Astrocyte of the spinal cord (primary cell): ENCODE measurements around the gene IL1RAPL2.

Source experiments
- DNase-seq: peaks from one replicate; pipeline ENCODE4 v3.0.0; 2011; ENCODE audit warnings: low read depth, low spot score
- H3K4me3 ChIP-seq: 2 replicates; pipeline ENCODE4 v1.5.1; 2011; ENCODE audit warnings: low read depth, mild to moderate bottlenecking, low read length, moderate library complexity
- in situ Hi-C: cut with HindIII; loops from 2 replicates; pipeline ENCODE4 v1.10.0; 2017; ENCODE audit warnings: low sequenced_read_pairs
- TF ChIP-seq, protein P1 (sequence below): IDR thresholded peaks from 2 replicates; pipeline ENCODE4 v1.5.1; 2012; ENCODE audit warnings: low read depth, mild to moderate bottlenecking, low read length, inconsistent platforms

Gene IL1RAPL2

DNA sequence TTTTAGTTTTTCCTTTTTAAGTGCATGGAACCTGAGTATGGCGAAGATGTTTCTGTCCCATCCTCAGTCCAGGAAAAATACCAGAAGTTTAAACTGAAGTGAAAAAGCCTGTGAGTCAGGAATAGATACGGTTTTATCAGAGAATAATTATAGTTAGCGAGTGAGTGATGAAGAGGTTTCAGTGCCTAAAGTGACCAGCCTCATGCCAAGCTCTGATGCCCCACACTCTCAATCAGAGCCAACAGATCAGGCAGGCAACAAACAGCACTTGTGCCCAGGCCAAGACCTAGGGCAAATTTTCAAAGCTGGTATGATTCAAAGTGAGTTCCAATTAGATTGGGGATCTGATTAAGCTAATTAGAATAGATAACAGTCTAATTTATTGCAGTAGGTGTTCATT, 1043.5 kb downstream of the IL1RAPL2 start:
- TF ChIP-seq, protein P1, sequence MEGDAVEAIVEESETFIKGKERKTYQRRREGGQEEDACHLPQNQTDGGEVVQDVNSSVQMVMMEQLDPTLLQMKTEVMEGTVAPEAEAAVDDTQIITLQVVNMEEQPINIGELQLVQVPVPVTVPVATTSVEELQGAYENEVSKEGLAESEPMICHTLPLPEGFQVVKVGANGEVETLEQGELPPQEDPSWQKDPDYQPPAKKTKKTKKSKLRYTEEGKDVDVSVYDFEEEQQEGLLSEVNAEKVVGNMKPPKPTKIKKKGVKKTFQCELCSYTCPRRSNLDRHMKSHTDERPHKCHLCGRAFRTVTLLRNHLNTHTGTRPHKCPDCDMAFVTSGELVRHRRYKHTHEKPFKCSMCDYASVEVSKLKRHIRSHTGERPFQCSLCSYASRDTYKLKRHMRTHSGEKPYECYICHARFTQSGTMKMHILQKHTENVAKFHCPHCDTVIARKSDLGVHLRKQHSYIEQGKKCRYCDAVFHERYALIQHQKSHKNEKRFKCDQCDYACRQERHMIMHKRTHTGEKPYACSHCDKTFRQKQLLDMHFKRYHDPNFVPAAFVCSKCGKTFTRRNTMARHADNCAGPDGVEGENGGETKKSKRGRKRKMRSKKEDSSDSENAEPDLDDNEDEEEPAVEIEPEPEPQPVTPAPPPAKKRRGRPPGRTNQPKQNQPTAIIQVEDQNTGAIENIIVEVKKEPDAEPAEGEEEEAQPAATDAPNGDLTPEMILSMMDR: no peak
- no peak overlapping the region for H3K4me3 ChIP-seq
- no peak for DNase-seq
- in situ Hi-C loops: no loop called here

DNA sequence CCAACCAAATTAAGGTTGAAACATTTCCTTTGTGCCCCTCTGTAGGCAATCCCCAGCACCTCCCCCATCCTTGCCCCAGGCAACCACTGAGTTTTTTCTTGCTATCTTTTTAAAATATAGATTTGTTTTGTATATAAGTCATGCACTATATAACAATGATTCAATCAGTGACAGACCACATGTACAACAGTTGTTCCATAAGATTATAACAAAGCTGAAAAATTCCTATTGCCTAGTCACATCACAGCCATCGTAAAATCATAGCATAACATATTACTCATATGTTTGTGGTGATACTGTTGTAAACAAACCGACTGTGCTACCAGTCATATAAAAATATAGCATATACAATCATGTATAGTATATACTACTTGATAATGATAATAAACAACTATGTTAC, 1044.4 kb downstream of the IL1RAPL2 start:
- H3K4me3 ChIP-seq: no peak overlapping the region
- no peak for DNase-seq
- TF ChIP-seq, protein P1: no peak
- in situ Hi-C loops: no loop called here

DNA sequence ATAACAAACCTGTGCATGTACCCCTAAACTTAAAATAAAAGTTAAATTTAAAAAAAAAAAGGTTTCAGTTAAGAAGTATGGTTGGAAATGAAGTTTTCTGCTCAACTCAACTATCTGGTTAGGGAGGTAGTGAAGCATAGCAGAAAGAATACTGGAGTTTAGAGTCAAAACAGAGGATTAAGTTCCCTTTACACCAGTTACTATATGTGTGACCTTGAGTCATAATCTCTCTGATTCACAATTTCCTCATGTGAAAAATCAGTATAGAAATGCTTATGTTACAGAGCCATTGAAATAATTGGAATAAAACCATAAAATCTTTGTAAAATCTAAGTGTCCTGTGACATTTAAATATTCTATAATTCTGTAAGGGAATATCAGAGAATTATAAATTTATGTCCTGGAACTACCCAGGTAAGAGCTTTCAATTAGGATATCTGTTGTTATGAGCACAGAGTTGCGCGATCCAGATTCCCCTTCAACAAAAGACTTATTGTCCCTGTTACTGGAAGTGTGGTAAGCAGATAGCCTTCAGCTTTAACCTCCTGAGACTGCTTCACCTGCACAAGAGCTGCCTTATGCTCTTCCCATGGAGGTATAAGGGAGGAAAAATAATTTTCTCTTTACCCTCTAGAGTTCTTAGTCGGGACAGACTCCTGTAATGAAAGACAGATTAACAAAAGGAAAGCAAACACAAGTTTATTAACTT, 1052.5 kb downstream of the IL1RAPL2 start:
- no peak overlapping the region for H3K4me3 ChIP-seq
- no peak for DNase-seq
- TF ChIP-seq, protein P1: no peak
- in situ Hi-C loops: no loop called here

DNA sequence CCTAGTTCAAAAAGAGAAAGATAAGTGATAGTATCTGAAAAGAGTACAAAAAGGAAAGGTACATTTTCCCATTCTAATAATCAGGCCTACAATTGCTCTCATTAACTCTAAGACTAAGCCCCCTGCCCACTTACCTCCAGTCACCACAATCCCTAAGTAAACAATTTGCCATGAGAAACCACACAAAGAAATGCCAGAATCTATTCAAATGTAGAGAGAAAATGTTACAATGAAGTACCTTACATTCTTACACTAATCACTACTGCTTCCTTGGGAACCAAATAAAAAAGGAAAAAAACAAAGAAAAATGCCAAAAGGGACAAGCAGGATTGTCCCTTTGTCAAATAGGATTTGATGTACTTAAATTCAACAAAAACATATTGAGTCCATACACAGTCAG, 1068.2 kb downstream of the IL1RAPL2 start:
- H3K4me3 ChIP-seq: no peak overlapping the region
- TF ChIP-seq, protein P1: no peak
- in situ Hi-C loops: no loop called here
- DNase-seq: no peak

DNA sequence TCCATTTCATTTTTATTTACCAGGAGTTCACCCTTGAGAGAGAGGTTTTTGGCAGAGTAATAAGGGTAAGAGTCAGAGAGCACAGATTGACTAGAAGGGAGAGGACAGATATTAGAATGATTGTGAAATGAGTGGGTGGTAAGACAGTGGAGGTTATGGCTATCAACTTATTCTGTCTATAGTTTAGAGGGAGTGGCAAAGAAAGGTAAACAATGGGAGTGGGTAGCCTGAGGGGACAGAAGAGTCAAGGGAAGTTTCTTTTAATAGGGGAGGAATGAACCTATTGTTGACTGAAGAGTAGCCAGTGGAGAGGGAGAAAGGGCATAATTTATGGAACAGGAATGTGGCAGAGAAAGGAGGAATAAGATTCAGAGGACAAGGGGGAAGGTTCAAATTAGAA, 1069.8 kb downstream of the IL1RAPL2 start:
- in situ Hi-C loops: no loop called here
- TF ChIP-seq, protein P1: no peak
- H3K4me3 ChIP-seq: no peak overlapping the region
- DNase-seq: no peak

DNA sequence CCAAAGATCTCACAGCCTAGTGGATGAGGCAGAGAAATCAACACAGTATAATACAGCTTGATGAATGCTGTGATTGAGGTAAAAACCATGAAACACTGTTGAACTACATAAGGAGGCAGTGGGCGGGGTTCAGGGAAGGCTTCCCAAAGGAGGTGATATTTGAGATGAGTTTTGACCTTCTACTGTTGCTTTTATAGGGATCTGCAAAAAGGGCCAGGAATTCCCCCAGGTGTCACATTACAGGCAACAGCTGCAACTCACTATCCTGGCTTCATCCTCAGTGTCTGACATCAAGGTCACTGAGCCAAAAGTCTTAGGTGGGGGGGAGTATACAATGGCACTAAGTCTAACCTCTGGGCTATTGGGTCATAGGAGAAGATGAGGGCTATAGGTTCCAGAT, 1070.7 kb downstream of the IL1RAPL2 start:
- in situ Hi-C loops: no loop called here
- DNase-seq: no peak

More for the DNA sequence above, 1070.7 kb downstream of the IL1RAPL2 start:
- H3K4me3 ChIP-seq: no peak overlapping the region
- TF ChIP-seq, protein P1: no peak
